ENCODE data around the gene RHO. TPM values are rescaled to one million over a fixed set of nuclear protein-coding genes. Genes with fewer than 3 reads are reported as not detected.
A peak's percentile ranks its signal among the peaks of the same experiment; 100 is the strongest.

RHO gene
- total RNA-seq, 5 donors from 2014 or later (not counting 1 experiment from before 2014, with no cell fraction given): 0.09 to 0.10 TPM; not detected in 3

GRCh38 chr3:129563332-129563731 is 34.9 kb downstream of the RHO start:
- no peak overlapping the region for H3K27ac Mint-ChIP-seq
- H3K36me3 Mint-ChIP-seq: no peaks in the 10 kb centered on the region
- no peak overlapping the region for H3K4me3 ChIP-seq (ENCODE audit: control insufficient read depth in 1 of 2, extremely low read depth in 1 of 2, low read length in 1 of 2)
- POLR2A ChIA-PET: no interaction called here
- H3K4me3 Mint-ChIP-seq: no peak overlapping the region
- CTCF ChIA-PET: no interaction called here
- no peaks in the 10 kb centered on the region for H3K9me3 Mint-ChIP-seq
- DNase-seq: no peak
- peaks cover 0 to 3% of the 10 kb centered on the region in 2 donors for H3K36me3 ChIP-seq (ENCODE audit: control insufficient read depth in 2 of 2, extremely low read depth in 1 of 2, insufficient read depth in 1 of 2, low read length in 1 of 2)
- no peak overlapping the region for H3K27ac ChIP-seq (ENCODE audit: low read length)
- WGBS (ENCODE audit: insufficient coverage): 94% methylated on average over 11 of the region's 12 CpGs
- peaks cover 3 to 12% (median 6%) of the 10 kb centered on the region in 3 donors for H3K4me1 Mint-ChIP-seq
- H3K27me3 ChIP-seq (replicated peaks in 1 of 2; ENCODE audit: control insufficient read depth in 2 of 2, extremely low read depth in 1 of 2, insufficient read depth in 2 of 2, low read length in 1 of 2): no peaks in the 10 kb centered on the region
- peaks cover 0 to 29% of the 10 kb centered on the region in 2 experiments for H3K4me1 ChIP-seq (ENCODE audit: control insufficient read depth in 1 of 2, extremely low read depth in 1 of 2, insufficient read depth in 2 of 2, low read length in 2 of 2)
- H3K27me3 Mint-ChIP-seq: no peaks in the 10 kb centered on the region
- H3K9me3 ChIP-seq: no peaks in the 10 kb centered on the region
- no peak for ATAC-seq (replicated peaks in 1 of 4)

- CTCF ChIA-PET: no interaction called here
- Histone ChIP-seq H3K27me3 (replicated peaks in 1 of 2; ENCODE audit: control insufficient read depth in 2 of 2, extremely low read depth in 1 of 2, insufficient read depth in 2 of 2, low read length in 1 of 2) (no peaks in the 10 kb centered on the region), H3K36me3 (ENCODE audit: control insufficient read depth in 2 of 2, extremely low read depth in 1 of 2, insufficient read depth in 1 of 2, low read length in 1 of 2) (peaks cover 0 to 3% of the 10 kb centered on the region in 2 donors), H3K9me3 (no peaks in the 10 kb centered on the region), H3K4me1 (ENCODE audit: control insufficient read depth in 1 of 2, extremely low read depth in 1 of 2, insufficient read depth in 2 of 2, low read length in 2 of 2) (peaks cover 0 to 28% of the 10 kb centered on the region in 2 experiments), H3K27ac (ENCODE audit: low read length) (no peak overlapping the region), H3K4me3 (ENCODE audit: control insufficient read depth in 1 of 2, extremely low read depth in 1 of 2, low read length in 1 of 2) (no peak overlapping the region)
- no peaks in the 10 kb centered on the region for H3K36me3 Mint-ChIP-seq
- no peak overlapping the region for H3K4me3 Mint-ChIP-seq
- H3K9me3 Mint-ChIP-seq: no peaks in the 10 kb centered on the region
- H3K27ac Mint-ChIP-seq: no peak overlapping the region
- 85% methylated on average over 8 of the region's 8 CpGs for WGBS (ENCODE audit: insufficient coverage)
- no peaks in the 10 kb centered on the region for H3K27me3 Mint-ChIP-seq
- peaks cover 4 to 10% (median 6%) of the 10 kb centered on the region in 3 donors for H3K4me1 Mint-ChIP-seq
- POLR2A ChIA-PET: no interaction called here
- no peak for DNase-seq
- no peak for ATAC-seq (replicated peaks in 1 of 4)
Measured at GRCh38 chr3:129563850-129564535, 35.6 kb downstream of the RHO start.

GRCh38 chr3:129564981-129565644 is 36.7 kb downstream of the RHO start:
- POLR2A ChIA-PET: no interaction called here
- H3K27me3 Mint-ChIP-seq: no peaks in the 10 kb centered on the region
- no peaks in the 10 kb centered on the region for H3K9me3 Mint-ChIP-seq
- Histone ChIP-seq H3K36me3 (ENCODE audit: control insufficient read depth in 2 of 2, extremely low read depth in 1 of 2, insufficient read depth in 1 of 2, low read length in 1 of 2) (peaks cover 0 to 3% of the 10 kb centered on the region in 2 donors), H3K27ac (ENCODE audit: low read length) (no peak overlapping the region), H3K9me3 (no peaks in the 10 kb centered on the region), H3K4me1 (ENCODE audit: control insufficient read depth in 1 of 2, extremely low read depth in 1 of 2, insufficient read depth in 2 of 2, low read length in 2 of 2) (peaks cover 0 to 25% of the 10 kb centered on the region in 2 experiments), H3K27me3 (replicated peaks in 1 of 2; ENCODE audit: control insufficient read depth in 2 of 2, extremely low read depth in 1 of 2, insufficient read depth in 2 of 2, low read length in 1 of 2) (no peaks in the 10 kb centered on the region), H3K4me3 (ENCODE audit: control insufficient read depth in 1 of 2, extremely low read depth in 1 of 2, low read length in 1 of 2) (no peak overlapping the region)
- peaks cover 4 to 12% (median 6%) of the 10 kb centered on the region in 3 donors for H3K4me1 Mint-ChIP-seq
- no peak overlapping the region for H3K27ac Mint-ChIP-seq
- 92% methylated on average over 16 of the region's 21 CpGs for WGBS (ENCODE audit: insufficient coverage)
- DNase-seq: no peak
- no peak for ATAC-seq (replicated peaks in 1 of 4)
- H3K36me3 Mint-ChIP-seq: no peaks in the 10 kb centered on the region
- no peak overlapping the region for H3K4me3 Mint-ChIP-seq
- CTCF ChIA-PET: no interaction called here

- ATAC-seq (replicated peaks in 1 of 4) (no peak), DNase-seq (no peak)
- no peak overlapping the region for H3K27ac Mint-ChIP-seq
- CTCF ChIA-PET: no interaction called here
- Histone ChIP-seq H3K9me3 (no peaks in the 10 kb centered on the region), H3K27ac (ENCODE audit: low read length) (no peak overlapping the region), H3K27me3 (replicated peaks in 1 of 2; ENCODE audit: control insufficient read depth in 2 of 2, extremely low read depth in 1 of 2, insufficient read depth in 2 of 2, low read length in 1 of 2) (no peaks in the 10 kb centered on the region), H3K36me3 (ENCODE audit: control insufficient read depth in 2 of 2, extremely low read depth in 1 of 2, insufficient read depth in 1 of 2, low read length in 1 of 2) (peaks cover 3% of the 10 kb centered on the region in 2 donors), H3K4me3 (ENCODE audit: control insufficient read depth in 1 of 2, extremely low read depth in 1 of 2, low read length in 1 of 2) (no peak overlapping the region), H3K4me1 (ENCODE audit: control insufficient read depth in 1 of 2, extremely low read depth in 1 of 2, insufficient read depth in 2 of 2, low read length in 2 of 2) (peaks cover 0 to 25% of the 10 kb centered on the region in 2 experiments)
- no peak overlapping the region for H3K4me3 Mint-ChIP-seq
- H3K9me3 Mint-ChIP-seq: no peaks in the 10 kb centered on the region
- H3K36me3 Mint-ChIP-seq: no peaks in the 10 kb centered on the region
- no peaks in the 10 kb centered on the region for H3K27me3 Mint-ChIP-seq
- peaks cover 1 to 8% (median 4%) of the 10 kb centered on the region in 3 donors for H3K4me1 Mint-ChIP-seq
- POLR2A ChIA-PET: interaction anchor here in 1 of 2 donors (1.1 kb wide), 1 partner anchor 11 kb away, joined by 4 read pairs; no protein-coding TSS in a partner anchor
- WGBS (ENCODE audit: insufficient coverage): 100% methylated on average over 4 of the region's 7 CpGs
Measured at GRCh38 chr3:129565902-129566301, 37.5 kb downstream of the RHO start.

- H3K4me1 ChIP-seq (ENCODE audit: control insufficient read depth in 1 of 2, extremely low read depth in 1 of 2, insufficient read depth in 2 of 2, low read length in 2 of 2): peaks cover 0 to 26% of the 10 kb centered on the region in 2 experiments
- CTCF ChIA-PET: no interaction called here
- no peak for ATAC-seq (replicated peaks in 1 of 4)
- 90% methylated on average over 18 of the region's 18 CpGs for whole genome bisulfite sequencing (ENCODE audit: insufficient coverage)
- no peak overlapping the region for H3K27ac Mint-ChIP-seq
- no peaks in the 10 kb centered on the region for H3K9me3 ChIP-seq
- peaks cover 0 to 11% (median 4%) of the 10 kb centered on the region in 3 donors for H3K4me1 Mint-ChIP-seq
- H3K36me3 Mint-ChIP-seq: peaks cover 4% of the 10 kb centered on the region
- no peaks in the 10 kb centered on the region for H3K27me3 ChIP-seq (replicated peaks in 1 of 2; ENCODE audit: control insufficient read depth in 2 of 2, extremely low read depth in 1 of 2, insufficient read depth in 2 of 2, low read length in 1 of 2)
- no peak overlapping the region for H3K4me3 ChIP-seq (ENCODE audit: control insufficient read depth in 1 of 2, extremely low read depth in 1 of 2, low read length in 1 of 2)
- H3K9me3 Mint-ChIP-seq: no peaks in the 10 kb centered on the region
- DNase-seq: no peak
- H3K27ac ChIP-seq (ENCODE audit: low read length): no peak overlapping the region
- H3K27me3 Mint-ChIP-seq: no peaks in the 10 kb centered on the region
- POLR2A ChIA-PET: interaction anchor here in 1 of 2 donors (1.0 kb wide), 1 partner anchor 9 kb away, joined by 3 read pairs; no protein-coding TSS in a partner anchor
- H3K36me3 ChIP-seq (ENCODE audit: control insufficient read depth in 2 of 2, extremely low read depth in 1 of 2, insufficient read depth in 1 of 2, low read length in 1 of 2): peaks cover 3% of the 10 kb centered on the region in 2 donors
- no peak overlapping the region for H3K4me3 Mint-ChIP-seq
Measured at GRCh38 chr3:129567176-129567705, 38.8 kb downstream of the RHO start.

- Histone ChIP-seq H3K36me3 (ENCODE audit: control insufficient read depth in 2 of 2, extremely low read depth in 1 of 2, insufficient read depth in 1 of 2, low read length in 1 of 2) (peaks cover 0 to 3% of the 10 kb centered on the region in 2 donors), H3K9me3 (no peaks in the 10 kb centered on the region), H3K4me3 (ENCODE audit: control insufficient read depth in 1 of 2, extremely low read depth in 1 of 2, low read length in 1 of 2) (no peak overlapping the region), H3K4me1 (ENCODE audit: control insufficient read depth in 1 of 2, extremely low read depth in 1 of 2, insufficient read depth in 2 of 2, low read length in 2 of 2) (peaks cover 0 to 28% of the 10 kb centered on the region in 2 experiments), H3K27me3 (replicated peaks in 1 of 2; ENCODE audit: control insufficient read depth in 2 of 2, extremely low read depth in 1 of 2, insufficient read depth in 2 of 2, low read length in 1 of 2) (no peaks in the 10 kb centered on the region), H3K27ac (ENCODE audit: low read length) (no peak overlapping the region)
- Mint-ChIP-seq H3K27me3 (no peaks in the 10 kb centered on the region), H3K4me3 (no peak overlapping the region), H3K36me3 (peaks cover 4% of the 10 kb centered on the region), H3K27ac (no peak overlapping the region), H3K9me3 (no peaks in the 10 kb centered on the region), H3K4me1 (peaks cover 0 to 11% (median 4%) of the 10 kb centered on the region in 3 donors)
- ChIA-PET CTCF (interaction anchor here in 1 of 2 donors (0.6 kb wide), 1 partner anchor 38 kb away, joined by 3 read pairs; no protein-coding TSS in a partner anchor), POLR2A (interaction anchor here in 1 of 2 donors (0.5 to 1.0 kb wide), 2 partner anchors 9 to 14 kb away, joined by 3 to 4 read pairs; no protein-coding TSS in a partner anchor)
- ATAC-seq (replicated peaks in 1 of 4): no peak
- DNase-seq: peak in 1 of 35 experiments; percentile 46
- WGBS (ENCODE audit: insufficient coverage): 70% methylated on average over 3 of the region's 6 CpGs
Measured at GRCh38 chr3:129567939-129568338, 39.5 kb downstream of the RHO start.
